NCI-H1092 (cell line): ENCODE measurements around the gene SLC4A8.
A peak's percentile ranks its signal among the peaks of the same experiment; 100 is the strongest.

ENCODE experiments used
- DNase-seq: peaks from one replicate; lab custom pipeline; 2025; lab: John Stamatoyannopoulos, UW

SLC4A8 gene

GRCh38 chr12:51395283-51396230, 29.1 kb upstream of the SLC4A8 start:
- no peak for DNase-seq

- no peak for DNase-seq
Measured at GRCh38 chr12:51397670-51398069, 27.0 kb upstream of the SLC4A8 start.

GRCh38 chr12:51399891-51400290, 24.7 kb upstream of the SLC4A8 start:
- DNase-seq: no peak

- DNase-seq: no peak
Measured at GRCh38 chr12:51401020-51401419, 23.6 kb upstream of the SLC4A8 start.

- DNase-seq: no peak
Measured at GRCh38 chr12:51401486-51401885, 23.1 kb upstream of the SLC4A8 start.

- DNase-seq: no peak
Measured at GRCh38 chr12:51401900-51402299, 22.7 kb upstream of the SLC4A8 start.

- no peak for DNase-seq
Measured at GRCh38 chr12:51403159-51403558, 21.5 kb upstream of the SLC4A8 start.

- no peak for DNase-seq
Measured at GRCh38 chr12:51403681-51404136, 20.9 kb upstream of the SLC4A8 start.

- DNase-seq: no peak
Measured at GRCh38 chr12:51404627-51405026, 20.0 kb upstream of the SLC4A8 start.

- no peak for DNase-seq
Measured at GRCh38 chr12:51405801-51406207, 18.8 kb upstream of the SLC4A8 start.

- DNase-seq: no peak
Measured at GRCh38 chr12:51406290-51406689, 18.3 kb upstream of the SLC4A8 start.

- no peak for DNase-seq
Measured at GRCh38 chr12:51406859-51407258, 17.8 kb upstream of the SLC4A8 start.

GRCh38 chr12:51407604-51408003, 17.0 kb upstream of the SLC4A8 start:
- no peak for DNase-seq

- no peak for DNase-seq
Measured at GRCh38 chr12:51409846-51410245, 14.8 kb upstream of the SLC4A8 start.

- DNase-seq: no peak
Measured at GRCh38 chr12:51413149-51413548, 11.5 kb upstream of the SLC4A8 start.

GRCh38 chr12:51413791-51414190, 10.8 kb upstream of the SLC4A8 start:
- DNase-seq: no peak

- DNase-seq: no peak
Measured at GRCh38 chr12:51415931-51416330, 8.7 kb upstream of the SLC4A8 start.

GRCh38 chr12:51417826-51418225, 6.8 kb upstream of the SLC4A8 start:
- no peak for DNase-seq

- peak; percentile 20 for DNase-seq
Measured at GRCh38 chr12:51419425-51420193, 5.0 kb upstream of the SLC4A8 start.

GRCh38 chr12:51421266-51421884, 3.3 kb upstream of the SLC4A8 start:
- DNase-seq: peak; percentile 54

- no peak for DNase-seq
Measured at GRCh38 chr12:51424094-51424661, 453 bp upstream of the SLC4A8 start.

- no peak for DNase-seq
Measured at GRCh38 chr12:51428256-51428655, 3.6 kb downstream of the SLC4A8 start.
